ENCODE data around the gene USHBP1. TPM values are rescaled to one million over a fixed set of nuclear protein-coding genes. Genes with fewer than 3 reads are reported as not detected.

USHBP1 gene
- polyA plus RNA-seq, 3 donors from 2014 or later = not detected

GRCh38 chr19:17215127-17215971, 49.2 kb downstream of the USHBP1 start, which contains the start of gene USE1:
Gene USE1, plus strand, starts transcription at chr19:17215357. Its CDS starts 49 bp downstream, at chr19:17215406.
- H3K4me3 Mint-ChIP-seq = peak within 1 kb of the TSS; percentile 81 to 97 (median 96)
- peaks cover 20 to 27% (median 24%) of the 10 kb centered on the region in 3 donors for H3K36me3 Mint-ChIP-seq
- peaks cover 3 to 6% (median 5%) of the 10 kb centered on the region in 3 donors for H3K27me3 Mint-ChIP-seq (ENCODE audit: low read depth in 3 of 3)
- peaks cover 12 to 14% of the 10 kb centered on the region in 2 donors for H3K4me1 Mint-ChIP-seq
- peak within 1 kb of the TSS; percentile 94 to 99 (median 98) for H3K27ac Mint-ChIP-seq
- no peaks in the 10 kb centered on the region for H3K9me3 Mint-ChIP-seq
- peak; percentile 88 for DNase-seq

- DNase-seq = no peak
- Mint-ChIP-seq H3K9me3 (no peaks in the 10 kb centered on the region), H3K4me1 (peaks cover 12 to 14% of the 10 kb centered on the region in 2 donors), H3K4me3 (peak overlapping the region; percentile 81 to 97 (median 96)), H3K36me3 (peaks cover 20 to 29% (median 24%) of the 10 kb centered on the region in 3 donors), H3K27me3 (ENCODE audit: low read depth in 3 of 3) (peaks cover 3 to 6% (median 5%) of the 10 kb centered on the region in 3 donors), H3K27ac (peak overlapping the region; percentile 94 to 99 (median 98))
Observed at GRCh38 chr19:17214508-17215126, 49.9 kb downstream of the USHBP1 start.

GRCh38 chr19:17213334-17213733, 51.2 kb downstream of the USHBP1 start:
- H3K27me3 Mint-ChIP-seq (ENCODE audit: low read depth in 3 of 3) = peaks cover 4 to 8% (median 7%) of the 10 kb centered on the region in 3 donors
- H3K36me3 Mint-ChIP-seq = peaks cover 22 to 29% (median 23%) of the 10 kb centered on the region in 3 donors
- peak overlapping the region in 2 of 6 donors; percentile 17 to 24 for H3K27ac Mint-ChIP-seq
- H3K4me1 Mint-ChIP-seq = peaks cover 12 to 14% of the 10 kb centered on the region in 2 donors
- no peak for DNase-seq
- no peak overlapping the region for H3K4me3 Mint-ChIP-seq
- H3K9me3 Mint-ChIP-seq = no peaks in the 10 kb centered on the region

- Mint-ChIP-seq H3K4me3 (no peak overlapping the region), H3K36me3 (peaks cover 19 to 24% (median 20%) of the 10 kb centered on the region in 3 donors), H3K9me3 (no peaks in the 10 kb centered on the region), H3K27me3 (ENCODE audit: low read depth in 3 of 3) (peaks cover 4 to 9% (median 7%) of the 10 kb centered on the region in 3 donors), H3K27ac (no peak overlapping the region), H3K4me1 (peaks cover 12 to 14% of the 10 kb centered on the region in 2 donors)
- DNase-seq = no peak
Observed at GRCh38 chr19:17211547-17212446, 52.7 kb downstream of the USHBP1 start.

GRCh38 chr19:17210296-17210695, 54.2 kb downstream of the USHBP1 start:
- no peak overlapping the region for H3K4me3 Mint-ChIP-seq
- peaks cover 4 to 12% (median 7%) of the 10 kb centered on the region in 3 donors for H3K27me3 Mint-ChIP-seq (ENCODE audit: low read depth in 3 of 3)
- H3K27ac Mint-ChIP-seq = no peak overlapping the region
- H3K36me3 Mint-ChIP-seq = peaks cover 18 to 22% (median 18%) of the 10 kb centered on the region in 3 donors
- no peaks in the 10 kb centered on the region for H3K9me3 Mint-ChIP-seq
- peaks cover 9 to 11% of the 10 kb centered on the region in 2 donors for H3K4me1 Mint-ChIP-seq
- no peak for DNase-seq

GRCh38 chr19:17209126-17210036, 55.2 kb downstream of the USHBP1 start:
- H3K4me3 Mint-ChIP-seq = no peak overlapping the region
- peaks cover 4 to 8% (median 7%) of the 10 kb centered on the region in 3 donors for H3K27me3 Mint-ChIP-seq (ENCODE audit: low read depth in 3 of 3)
- DNase-seq = no peak
- no peaks in the 10 kb centered on the region for H3K9me3 Mint-ChIP-seq
- H3K4me1 Mint-ChIP-seq = peaks cover under 1 to 2% of the 10 kb centered on the region in 2 donors
- H3K36me3 Mint-ChIP-seq = peaks cover 15 to 22% (median 15%) of the 10 kb centered on the region in 3 donors
- peak overlapping the region in 3 of 6 donors; percentile 6 to 66 (median 55) for H3K27ac Mint-ChIP-seq

GRCh38 chr19:17206736-17207581, 57.6 kb downstream of the USHBP1 start:
- Mint-ChIP-seq H3K4me1 (peaks cover 0 to 1% of the 10 kb centered on the region in 2 donors), H3K4me3 (no peak overlapping the region), H3K9me3 (no peaks in the 10 kb centered on the region), H3K27me3 (ENCODE audit: low read depth in 3 of 3) (peaks cover 4 to 15% (median 7%) of the 10 kb centered on the region in 3 donors), H3K36me3 (peaks cover 19 to 25% (median 20%) of the 10 kb centered on the region in 3 donors), H3K27ac (no peak overlapping the region)
- DNase-seq = no peak

GRCh38 chr19:17205237-17206140, 59.1 kb downstream of the USHBP1 start:
- Mint-ChIP-seq H3K36me3 (peaks cover 23 to 35% (median 25%) of the 10 kb centered on the region in 3 donors), H3K27me3 (ENCODE audit: low read depth in 3 of 3) (peaks cover 4 to 15% (median 7%) of the 10 kb centered on the region in 3 donors), H3K27ac (no peak overlapping the region), H3K4me3 (no peak overlapping the region), H3K9me3 (no peaks in the 10 kb centered on the region), H3K4me1 (peaks cover 0 to 1% of the 10 kb centered on the region in 2 donors)
- DNase-seq = peak; percentile 31 to 35 (median 32)

- Mint-ChIP-seq H3K4me1 (peaks cover 0 to 1% of the 10 kb centered on the region in 2 donors), H3K36me3 (peaks cover 20 to 42% (median 21%) of the 10 kb centered on the region in 3 donors), H3K9me3 (no peaks in the 10 kb centered on the region), H3K4me3 (no peak overlapping the region), H3K27ac (peak overlapping the region in 1 of 6 donors; percentile 68), H3K27me3 (ENCODE audit: low read depth in 3 of 3) (peaks cover 1 to 14% (median 3%) of the 10 kb centered on the region in 3 donors)
- no peak for DNase-seq
Observed at GRCh38 chr19:17202713-17203112, 61.8 kb downstream of the USHBP1 start.

- peaks cover 1 to 16% (median 3%) of the 10 kb centered on the region in 3 donors for H3K27me3 Mint-ChIP-seq (ENCODE audit: low read depth in 3 of 3)
- DNase-seq = no peak
- H3K36me3 Mint-ChIP-seq = peaks cover 20 to 45% (median 23%) of the 10 kb centered on the region in 3 donors
- H3K4me3 Mint-ChIP-seq = no peak overlapping the region
- peak overlapping the region in 1 of 6 donors; percentile 68 for H3K27ac Mint-ChIP-seq
- H3K4me1 Mint-ChIP-seq = peaks cover 0 to 1% of the 10 kb centered on the region in 2 donors
- H3K9me3 Mint-ChIP-seq = no peaks in the 10 kb centered on the region
Observed at GRCh38 chr19:17202249-17202648, 62.3 kb downstream of the USHBP1 start.

Data from immature natural killer cell (primary cell).